Fibroblast of gingiva (primary cell): ENCODE measurements around the gene GRAMD1B.

Experiments used
- DNase-seq: peaks from one replicate; pipeline ENCODE4 v3.0.0-alpha.2; 2011; ENCODE audit warnings: low read depth

The GRAMD1B gene

DNA sequence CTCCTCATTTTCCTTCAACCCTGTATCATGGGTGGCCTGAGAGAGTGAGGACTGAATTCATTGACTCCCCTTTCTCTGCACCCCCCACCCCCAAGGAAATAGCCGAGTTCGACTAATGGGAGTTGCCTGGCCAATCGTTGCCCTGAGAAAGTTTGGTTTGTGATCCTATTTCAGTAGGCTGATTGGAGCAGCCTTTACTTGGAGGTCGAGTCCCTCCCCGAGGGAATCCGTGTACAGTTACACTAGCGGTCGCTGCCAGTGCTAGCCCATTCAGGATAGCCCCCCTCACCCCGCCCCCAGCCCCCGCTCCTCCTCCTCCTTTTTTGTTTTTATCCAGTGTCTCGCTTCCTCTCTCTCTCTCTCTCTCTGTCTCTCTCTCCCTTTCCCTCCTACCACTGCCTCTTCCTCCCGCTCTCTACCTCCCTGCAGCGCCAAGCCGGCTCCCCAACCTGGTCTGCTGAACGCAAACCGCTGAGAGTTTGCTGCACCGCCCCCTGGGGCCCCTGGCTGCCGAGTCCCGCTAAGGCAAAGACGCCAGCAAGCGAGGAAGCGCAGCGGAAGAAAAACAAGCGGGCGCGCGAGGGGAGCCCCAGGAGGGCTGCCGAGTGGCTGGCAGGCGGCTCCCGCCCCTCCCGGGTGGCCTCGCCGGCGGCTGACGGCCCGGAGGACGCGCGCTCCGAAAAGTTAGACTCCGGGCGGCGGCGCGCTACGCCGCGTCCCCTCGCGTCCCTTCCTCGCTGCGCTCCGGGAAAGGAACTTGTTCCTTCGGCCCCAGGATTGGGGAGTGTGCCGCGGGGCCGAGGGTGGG is at the start of gene GRAMD1B:
TSS of gene GRAMD1B (plus strand) at position 357 of the 808 bp plus-strand sequence. CDS start 524 bp downstream, outside the sequence.
- DNase-seq: peak; percentile 11

DNA sequence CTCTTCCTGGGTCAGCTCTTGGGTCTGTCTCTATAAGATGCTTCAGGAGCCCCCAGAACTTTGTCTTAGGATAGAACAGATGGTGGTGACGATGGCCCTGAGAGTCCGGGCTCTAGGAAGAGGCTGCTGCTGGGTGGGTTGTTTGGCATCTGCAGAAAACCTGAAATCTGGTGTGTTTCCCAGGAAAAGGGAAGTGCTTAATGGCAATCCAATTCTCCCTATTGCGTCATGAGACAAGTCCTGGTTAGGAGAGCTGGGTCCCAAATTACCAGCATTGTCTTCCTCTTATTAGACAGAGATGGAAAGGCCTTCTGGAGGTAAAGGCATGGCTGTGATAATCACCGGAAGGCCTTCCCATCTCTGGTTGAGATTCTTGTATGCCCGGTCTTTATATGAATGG is 48.9 kb upstream of the GRAMD1B start:
- no peak for DNase-seq

DNA sequence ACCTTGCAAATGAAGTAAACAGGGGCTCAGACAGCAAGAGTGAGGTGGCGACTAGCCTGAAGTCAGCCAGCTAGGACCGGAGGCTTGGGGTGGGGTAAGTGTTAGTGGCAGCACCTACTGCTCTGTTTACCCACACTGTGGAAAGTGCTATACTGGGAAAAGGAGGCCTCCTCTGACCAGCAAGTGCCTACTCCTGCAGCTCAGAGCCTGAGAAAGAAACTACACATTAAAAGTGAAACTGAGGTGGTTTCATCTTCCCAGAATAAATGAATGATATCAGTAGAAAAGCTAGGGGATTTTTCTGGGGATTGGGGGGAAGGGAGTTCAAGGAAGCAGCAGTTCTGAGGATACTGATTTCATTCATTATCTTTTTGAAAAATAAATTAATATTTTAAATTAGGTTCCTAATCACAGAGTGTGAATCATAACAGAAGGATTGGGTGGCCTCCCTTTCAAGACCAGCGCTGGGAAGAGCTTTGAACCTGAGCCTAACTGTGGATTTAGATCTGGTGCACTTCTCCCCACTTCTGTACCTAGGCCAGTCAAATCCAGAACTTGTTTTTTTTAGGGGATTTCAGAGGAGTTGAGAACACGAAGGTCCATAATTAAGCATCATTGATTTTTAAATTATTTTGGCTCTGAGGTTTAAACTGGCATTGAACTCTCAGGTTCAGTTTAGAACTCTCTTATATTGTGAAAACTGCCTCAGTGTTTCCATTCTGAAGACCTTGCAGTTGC is 48.1 kb upstream of the GRAMD1B start:
- no peak for DNase-seq

DNA sequence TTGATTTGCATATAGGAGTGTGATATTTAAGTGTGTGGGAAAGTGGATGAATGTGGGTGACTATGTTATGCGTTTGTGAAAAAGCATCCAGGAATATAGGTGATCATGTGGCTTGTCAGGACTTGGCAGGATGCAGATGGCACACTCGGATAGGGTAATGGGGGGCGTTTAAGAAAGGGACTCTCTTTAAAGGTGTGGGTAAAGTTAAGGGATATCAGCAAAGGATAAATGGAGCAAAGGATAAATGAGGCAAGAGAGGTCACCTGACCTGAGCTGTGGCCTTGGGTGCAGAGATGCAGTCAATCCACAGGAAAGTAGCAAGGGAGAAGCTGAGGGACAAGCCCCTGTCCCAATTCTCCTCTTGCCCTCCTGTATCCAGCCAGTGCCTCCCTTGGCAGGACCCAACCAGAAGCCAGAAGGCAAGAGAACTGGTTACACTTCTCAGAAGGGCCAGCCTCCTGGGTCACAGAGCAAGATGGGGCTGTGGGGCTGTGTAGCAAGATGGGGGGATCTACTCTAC is 47.5 kb upstream of the GRAMD1B start:
- DNase-seq: no peak

DNA sequence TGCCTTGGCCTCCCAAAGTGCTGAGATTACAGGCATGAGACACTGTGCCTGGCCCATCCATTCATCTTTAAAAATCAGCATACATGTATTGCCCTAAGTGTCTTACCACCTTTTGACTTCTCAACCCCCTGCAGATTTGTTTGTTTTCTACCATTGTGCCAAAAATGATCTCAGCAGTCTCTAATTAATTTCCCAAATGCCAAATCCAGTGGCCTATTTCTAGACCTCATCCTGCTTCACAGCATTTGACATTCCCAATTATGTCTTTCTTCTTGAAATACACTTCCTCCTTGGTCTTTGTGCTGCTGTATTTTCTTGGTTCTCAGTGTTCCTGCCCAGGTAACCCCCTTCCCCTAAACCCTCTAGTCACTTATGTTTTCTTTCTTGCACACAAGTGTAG is 46.0 kb upstream of the GRAMD1B start:
- no peak for DNase-seq

DNA sequence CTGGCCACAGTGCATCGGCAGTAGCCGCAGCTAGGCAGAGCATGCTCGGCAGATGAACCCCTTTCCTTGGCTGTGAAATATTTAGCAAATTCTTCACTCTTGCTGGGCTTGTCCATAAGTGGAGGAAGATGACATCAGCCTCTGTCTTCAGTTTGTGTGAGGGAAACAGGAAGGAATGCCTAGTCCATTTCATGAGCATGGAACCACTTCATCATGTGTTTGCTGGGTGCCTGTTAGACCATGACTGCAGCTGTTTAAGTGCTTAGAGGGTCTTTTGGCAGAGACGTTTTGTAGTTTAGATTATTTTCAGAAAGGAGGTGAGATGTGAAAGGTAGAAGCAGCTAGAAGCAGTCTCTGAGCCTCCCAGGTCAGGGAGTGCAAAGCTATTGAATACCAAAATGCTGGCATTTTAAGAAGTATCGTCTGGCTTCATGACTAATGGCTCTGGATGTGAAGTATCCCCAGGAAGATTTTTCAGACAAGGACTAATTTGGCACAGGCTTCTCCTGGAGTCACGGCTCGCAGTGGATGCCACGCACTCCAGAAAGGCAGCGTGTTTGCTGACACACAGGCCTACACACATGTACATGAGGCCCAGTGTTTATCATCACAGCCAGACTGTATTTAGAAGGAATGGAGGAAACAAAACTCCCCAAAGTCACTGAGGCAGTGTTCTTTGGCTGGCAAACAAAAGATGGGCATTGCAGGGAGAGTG is 43.1 kb upstream of the GRAMD1B start:
- DNase-seq: no peak

DNA sequence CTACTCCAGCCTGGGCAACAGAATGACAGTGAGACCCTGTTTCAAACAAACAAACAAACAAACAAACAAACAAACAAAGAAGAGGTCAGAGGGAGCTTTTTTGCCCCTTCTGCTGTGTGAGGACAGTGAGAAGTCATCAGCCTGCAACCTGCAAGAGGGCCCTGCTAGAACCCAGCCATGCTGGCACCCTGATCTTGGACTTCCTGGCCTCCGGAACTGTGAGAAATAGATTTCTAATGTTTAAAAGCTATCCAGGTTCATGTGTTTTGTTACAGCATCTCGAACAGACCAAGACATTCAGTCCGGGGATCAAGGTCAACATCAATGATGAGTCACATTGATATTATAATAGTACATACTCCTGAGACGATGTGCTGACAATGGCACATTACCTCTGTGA is 41.4 kb upstream of the GRAMD1B start:
- DNase-seq: no peak

DNA sequence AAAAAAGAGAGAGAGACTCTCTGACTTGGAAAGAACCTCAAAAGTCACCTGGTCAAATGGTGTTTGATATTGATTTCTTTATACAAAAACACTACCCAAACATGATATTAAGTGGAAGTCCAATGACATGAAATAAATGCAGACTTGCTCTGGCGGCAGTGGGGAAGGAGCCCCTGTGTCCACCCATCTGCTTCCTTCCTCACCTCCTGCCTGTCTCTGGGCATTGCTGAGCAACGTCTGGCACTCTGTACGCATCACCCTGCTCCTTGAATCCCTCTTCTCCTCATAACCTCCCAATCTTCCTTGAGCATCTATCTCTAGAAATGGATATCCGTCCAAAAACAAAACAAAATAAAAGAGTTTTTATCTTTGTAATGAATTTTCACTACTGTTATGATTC is 39.9 kb upstream of the GRAMD1B start:
- no peak for DNase-seq

DNA sequence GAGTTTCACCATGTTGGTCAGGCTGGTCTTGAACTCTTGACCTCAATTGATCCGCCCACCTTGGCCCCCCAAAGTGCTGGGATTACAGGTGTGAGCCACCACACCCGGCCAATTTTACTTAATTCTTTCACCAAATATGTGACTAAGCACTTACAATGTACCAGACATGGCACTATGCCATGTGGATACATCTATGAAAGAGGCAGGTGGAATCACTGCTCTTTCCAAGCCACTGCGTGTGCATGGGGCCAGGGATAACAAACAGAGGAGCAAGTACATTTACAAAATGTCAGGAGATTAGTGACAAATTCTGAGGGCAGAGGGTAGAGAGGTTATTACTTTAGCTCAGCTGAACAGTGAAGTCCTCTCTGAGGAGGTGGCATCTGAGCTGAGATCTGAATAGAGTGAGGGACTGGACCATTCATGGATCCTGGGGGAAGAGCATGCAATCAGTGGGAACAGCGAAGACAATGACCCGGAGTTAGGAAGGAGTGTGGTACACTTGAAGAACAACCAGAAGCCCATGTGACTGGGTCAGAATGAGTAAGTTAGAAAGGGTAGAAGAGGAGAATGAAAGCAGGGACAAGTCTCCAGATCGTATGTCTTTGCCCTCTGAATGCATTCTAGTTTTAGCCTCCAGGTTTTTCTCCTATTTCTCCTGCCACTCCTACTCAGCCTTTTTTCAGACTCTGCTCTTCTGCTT is 38.3 kb upstream of the GRAMD1B start:
- DNase-seq: no peak

DNA sequence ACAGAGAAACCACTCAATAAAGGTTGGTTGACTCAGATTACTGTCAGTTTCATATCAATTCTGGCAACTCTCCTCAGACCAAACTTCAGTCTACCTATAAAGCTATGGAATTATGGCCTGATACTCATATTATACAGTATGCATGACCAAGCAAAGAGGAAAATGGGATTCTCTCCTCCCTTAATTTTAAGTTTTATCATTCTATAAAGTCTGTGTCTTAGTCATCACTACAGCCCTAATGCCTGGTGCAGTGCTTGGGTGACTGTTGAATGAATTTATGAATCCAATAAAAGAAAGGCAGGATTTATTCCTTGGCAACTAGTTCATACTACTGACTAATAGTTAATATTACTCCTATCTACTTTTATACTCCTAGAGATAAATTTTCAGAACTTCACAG is 37.6 kb upstream of the GRAMD1B start:
- DNase-seq: no peak

DNA sequence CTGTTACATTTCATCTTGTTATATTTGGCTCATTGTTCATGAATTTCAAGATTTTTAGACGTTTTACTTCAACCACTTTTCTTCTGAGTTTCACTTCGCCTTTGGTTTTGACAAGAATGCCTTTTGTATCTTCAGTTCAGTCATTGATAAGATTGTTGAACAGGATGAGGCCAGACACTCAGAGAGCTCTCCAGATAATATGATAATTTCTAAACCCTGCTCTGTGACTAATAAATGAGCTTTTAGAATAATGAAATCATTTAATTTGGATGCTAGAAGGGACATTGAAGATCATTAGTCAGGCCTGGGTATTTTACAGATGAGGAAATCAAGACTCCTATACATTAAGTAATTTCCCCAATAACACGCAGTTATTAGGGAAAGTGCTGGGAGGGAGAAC is 37.2 kb upstream of the GRAMD1B start:
- no peak for DNase-seq

DNA sequence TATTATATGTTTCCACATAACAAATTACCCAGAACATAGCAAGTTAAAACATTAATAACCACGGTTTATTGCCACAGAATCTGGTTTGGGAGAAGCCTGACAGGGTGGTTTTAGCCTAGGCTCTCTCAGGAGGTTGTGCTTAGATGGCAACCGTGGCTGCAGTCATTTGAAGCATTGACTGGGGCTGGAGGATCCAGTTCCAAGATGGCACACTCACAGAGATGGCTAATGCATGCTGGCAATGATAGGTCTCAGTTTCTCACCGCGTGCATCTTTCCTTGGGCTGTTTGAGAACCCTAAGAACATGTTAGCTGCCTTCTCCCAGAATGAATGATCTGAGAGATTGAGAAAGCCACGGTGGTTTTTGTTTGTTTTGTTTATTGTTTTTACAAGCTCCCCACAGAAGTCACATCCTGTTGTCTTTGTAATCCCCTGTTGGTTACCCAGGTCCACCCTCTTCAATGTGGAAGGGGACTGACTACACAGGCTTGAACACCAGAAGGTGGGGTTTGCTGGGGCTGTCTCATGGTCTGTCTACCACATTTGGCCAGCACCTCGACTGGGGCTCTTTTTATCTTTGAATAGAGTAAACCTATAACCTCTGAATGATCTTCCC is 36.6 kb upstream of the GRAMD1B start:
- DNase-seq: no peak

DNA sequence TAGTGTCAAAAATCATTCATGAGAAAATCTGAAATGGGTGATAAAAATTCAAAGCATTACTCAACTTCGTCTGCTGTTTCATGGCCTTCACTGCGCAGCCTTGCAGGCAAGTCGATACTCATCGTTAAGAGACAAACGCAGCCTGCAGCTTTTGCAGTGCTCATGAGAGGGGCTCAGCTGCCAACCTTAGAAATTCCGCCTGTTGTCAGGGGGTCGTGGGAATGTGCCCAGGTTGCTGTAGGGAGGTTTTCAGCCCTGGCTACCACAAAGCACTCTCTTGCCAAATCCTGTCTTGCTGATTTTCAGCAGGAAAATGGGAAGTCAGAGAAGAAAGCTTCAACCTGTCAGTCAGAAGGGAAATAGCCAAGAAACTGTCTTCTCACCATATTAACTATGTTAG is 25.4 kb upstream of the GRAMD1B start:
- DNase-seq: no peak

DNA sequence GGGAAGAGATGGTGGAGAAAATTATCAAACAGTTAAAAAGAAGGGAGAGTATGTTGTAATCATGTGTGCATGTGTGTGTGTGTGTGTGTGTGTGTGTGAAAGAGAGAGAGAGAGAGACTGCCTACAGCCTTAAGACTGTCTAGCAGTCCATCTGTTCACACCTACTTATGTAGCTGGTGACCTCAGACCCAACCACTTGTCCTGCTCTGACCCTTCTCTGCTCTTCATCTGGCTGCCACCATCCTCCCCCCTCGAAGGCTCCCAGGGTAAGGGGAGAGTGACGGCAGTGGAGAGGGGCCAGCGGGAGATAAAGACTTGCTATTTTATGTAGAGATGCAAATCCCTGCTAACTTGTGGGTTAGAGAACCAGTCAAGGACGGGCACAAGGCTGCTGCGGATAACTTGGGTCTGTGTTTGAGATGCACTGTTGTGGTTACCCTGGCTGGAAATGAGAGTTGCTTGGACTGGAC is 24.9 kb upstream of the GRAMD1B start:
- DNase-seq: no peak

DNA sequence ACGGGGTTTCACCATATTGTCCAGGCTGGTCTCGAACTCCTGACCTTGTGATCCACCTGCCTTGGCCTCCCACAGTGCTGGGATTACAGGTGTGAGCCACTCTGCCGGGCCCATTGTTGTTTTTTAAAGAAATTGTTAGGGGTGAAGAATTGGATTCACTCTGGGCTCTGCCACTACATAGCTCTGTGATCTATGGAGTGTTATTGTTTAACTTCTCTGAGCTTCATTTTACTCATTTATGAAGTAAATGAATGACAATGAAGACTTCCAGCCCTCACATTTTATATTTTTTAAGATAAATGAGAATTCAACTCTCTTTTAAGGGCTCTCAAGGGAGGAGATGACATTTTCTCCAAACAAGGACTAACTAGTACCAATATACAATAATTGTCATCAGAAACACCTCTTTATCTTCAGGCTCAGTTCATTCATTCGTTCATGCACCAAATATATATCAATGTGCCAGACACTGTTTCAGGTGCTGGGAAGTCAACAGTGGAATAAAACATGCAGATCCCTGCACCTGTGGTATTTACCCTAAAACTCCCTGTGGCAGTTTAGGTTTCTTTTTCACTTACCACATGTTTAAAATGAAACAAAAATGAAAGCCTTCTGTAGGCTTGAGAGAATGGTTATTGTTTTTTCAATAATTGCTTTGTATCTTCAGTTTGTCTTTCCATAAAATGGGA is 23.5 kb upstream of the GRAMD1B start:
- no peak for DNase-seq

DNA sequence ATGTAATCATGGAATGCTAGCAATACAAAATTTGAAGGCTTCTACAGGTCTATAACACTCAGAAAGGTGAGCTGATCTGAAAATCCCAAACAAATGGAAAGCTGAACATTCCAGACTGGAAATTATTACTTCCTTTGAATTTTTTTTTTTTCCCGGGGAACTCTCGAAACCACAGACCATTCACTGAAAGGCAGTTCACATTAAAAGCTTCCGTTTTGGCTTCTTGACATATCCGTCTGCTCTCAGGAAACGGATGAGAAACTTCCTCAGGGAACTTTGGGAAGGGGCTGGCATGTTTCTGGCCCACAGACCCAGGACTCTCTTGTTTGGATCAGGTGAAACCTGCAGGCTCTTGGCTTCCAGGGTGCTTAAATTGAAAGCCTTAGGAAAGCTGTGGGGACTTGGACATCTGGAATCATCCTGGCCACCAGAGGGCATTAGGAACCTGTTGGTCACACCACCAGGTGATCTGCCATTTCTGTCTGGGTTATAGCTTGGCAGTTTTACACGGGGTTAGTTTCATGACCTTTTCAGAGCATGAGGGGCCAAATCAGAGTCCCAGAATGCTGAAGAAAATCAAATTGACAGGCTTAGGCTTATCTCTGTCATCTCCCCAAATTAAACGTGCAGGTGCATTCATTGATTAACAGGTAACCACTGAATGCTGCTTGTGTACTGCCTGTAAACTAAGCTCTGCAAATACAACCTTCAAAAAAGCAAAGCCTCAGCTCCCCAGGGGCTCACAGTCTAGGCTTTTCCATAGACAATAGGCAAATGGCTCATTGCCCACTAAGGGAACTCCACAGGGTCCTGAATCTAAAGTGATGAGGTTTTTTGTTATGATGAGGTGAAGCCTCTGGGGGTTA is 22.7 kb upstream of the GRAMD1B start:
- DNase-seq: no peak

DNA sequence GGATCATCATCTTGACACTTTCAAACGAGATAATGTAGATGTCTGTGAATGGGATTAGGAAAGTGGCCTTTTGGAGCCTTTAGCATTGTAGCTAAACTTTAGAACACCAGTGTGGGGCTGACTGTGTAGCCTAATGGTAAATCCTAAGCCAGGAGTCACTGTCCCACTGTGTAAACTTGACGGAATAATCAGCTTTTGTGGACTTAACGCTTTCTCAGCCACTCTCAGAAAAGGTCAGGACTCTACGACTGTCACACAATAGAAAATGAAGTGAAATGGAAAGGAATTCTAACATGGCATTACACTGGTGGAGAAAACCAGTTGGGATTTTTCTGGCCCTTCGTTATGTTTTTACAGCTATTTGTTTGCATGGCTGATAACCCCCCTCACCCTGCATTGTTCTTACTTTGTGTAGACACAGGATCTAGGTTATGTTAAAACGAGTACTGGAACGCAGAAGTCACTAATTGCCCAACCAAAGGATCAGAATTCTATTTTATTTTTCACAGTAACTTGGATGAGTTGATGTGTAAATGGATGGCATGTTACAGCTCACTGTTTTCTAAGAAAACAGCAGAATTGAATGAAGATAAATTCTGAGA is 22.0 kb upstream of the GRAMD1B start:
- no peak for DNase-seq

DNA sequence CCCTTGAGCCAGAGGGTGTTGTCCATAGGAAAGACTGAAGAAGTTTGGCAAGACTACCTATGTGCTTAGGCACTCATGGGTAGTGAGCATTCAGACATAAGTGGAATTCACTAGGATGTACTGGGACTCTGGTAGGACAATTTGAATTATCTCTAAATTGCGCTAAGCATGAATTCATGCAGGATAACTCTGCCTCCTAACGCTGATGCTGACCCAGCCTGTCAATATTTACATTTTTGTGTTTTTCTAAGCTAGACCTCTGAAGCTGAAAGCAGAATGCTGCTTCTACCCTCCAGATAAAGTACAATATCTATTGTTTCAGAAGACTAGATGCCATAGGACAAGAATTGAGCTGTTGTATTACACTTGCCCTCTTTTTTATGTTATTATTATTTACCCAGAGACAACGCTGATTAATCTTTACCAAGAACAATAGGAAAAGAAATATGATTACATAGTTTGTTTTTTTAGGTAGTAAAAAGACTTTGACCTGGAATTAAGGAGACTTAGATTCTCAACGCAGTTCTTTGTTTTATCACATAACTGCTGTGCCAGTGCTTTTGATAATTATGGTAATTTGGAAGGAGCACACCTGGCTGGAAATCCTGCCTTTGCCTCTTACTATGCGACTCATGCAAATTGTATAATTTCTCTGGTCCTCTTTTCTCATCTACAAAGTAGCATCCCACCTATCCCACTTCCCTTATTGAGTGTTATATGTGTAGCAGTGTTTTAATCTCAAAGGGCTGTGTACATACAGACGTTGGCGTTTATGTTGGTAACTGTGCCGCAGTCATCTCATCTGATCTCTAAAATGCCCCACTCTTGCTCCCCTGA is 21.2 kb upstream of the GRAMD1B start:
- DNase-seq: no peak
